Stimulated activated CD4-positive, alpha-beta T cell treated with anti-CD3 and anti-CD28 coated beads, Interleukin-15, amount 100 ng/mL, for 48 hours (primary cell): Measurements from ENCODE around the gene SCNN1G.
"Not testable (repeated sequence)": the region's sequence is repeated elsewhere in the genome, so short reads cannot be mapped to it uniquely, and the experiment has no call there.

Source experiments
- DNase-seq, 2 donors: peaks; one replicate each; pipeline ENCODE4 v3.0.0-alpha.2; 2020; ENCODE audit warnings: low read depth in 2 of 2

The SCNN1G gene

GRCh38 chr16:23182679-23183542 is at the start of gene SCNN1G:
Gene SCNN1G (plus strand): TSS chr16:23182745. CDS start chr16:23186272, 3,527 bp downstream.
- DNase-seq: no peak

GRCh38 chr16:23132775-23133463 is 49.6 kb upstream of the SCNN1G start:
- DNase-seq: no peak

- DNase-seq: no peak
Observed at GRCh38 chr16:23134274-23134673, 48.3 kb upstream of the SCNN1G start.

- no peak for DNase-seq
Observed at GRCh38 chr16:23137256-23137655, 45.3 kb upstream of the SCNN1G start.

- no peak for DNase-seq
Observed at GRCh38 chr16:23137818-23138217, 44.7 kb upstream of the SCNN1G start.

GRCh38 chr16:23140107-23140506 is 42.4 kb upstream of the SCNN1G start:
- DNase-seq: no peak

GRCh38 chr16:23141033-23141432 is 41.5 kb upstream of the SCNN1G start:
- no peak for DNase-seq

- no peak for DNase-seq
Observed at GRCh38 chr16:23141500-23141899, 41.0 kb upstream of the SCNN1G start.

- DNase-seq: no peak
Observed at GRCh38 chr16:23141959-23142740, 40.4 kb upstream of the SCNN1G start.

- no peak for DNase-seq
Observed at GRCh38 chr16:23143391-23143790, 39.2 kb upstream of the SCNN1G start.

- DNase-seq: not testable (repeated sequence)
Observed at GRCh38 chr16:23144393-23144792, 38.2 kb upstream of the SCNN1G start.

GRCh38 chr16:23145186-23145585 is 37.4 kb upstream of the SCNN1G start:
- no peak for DNase-seq

GRCh38 chr16:23145608-23146007 is 36.9 kb upstream of the SCNN1G start:
- no peak for DNase-seq

GRCh38 chr16:23146877-23147601 is 35.5 kb upstream of the SCNN1G start:
- DNase-seq: no peak

GRCh38 chr16:23147666-23148065 is 34.9 kb upstream of the SCNN1G start:
- DNase-seq: no peak

GRCh38 chr16:23148166-23148512 is 34.4 kb upstream of the SCNN1G start:
- no peak for DNase-seq

- peak; percentile 18 to 27 for DNase-seq
Observed at GRCh38 chr16:23148513-23149266, 33.9 kb upstream of the SCNN1G start.

GRCh38 chr16:23149267-23149992 is 33.1 kb upstream of the SCNN1G start, which contains the start of gene USP31:
Gene USP31 (minus strand): TSS chr16:23149452. CDS start chr16:23149270, 182 bp downstream.
- DNase-seq: peak; percentile 82 to 86

GRCh38 chr16:23149993-23150364 is 32.6 kb upstream of the SCNN1G start:
- no peak for DNase-seq
